NT2/D1 (cell line): ENCODE data around the gene DNAH11.

Experiments
- SUZ12 ChIP-seq: IDR thresholded peaks from 2 replicates; pipeline ENCODE4 v1.6.1; 2011; ENCODE audit not compliant: insufficient read length, insufficient read depth; ENCODE audit errors: extremely low read depth
- ZNF274 ChIP-seq: IDR thresholded peaks from 2 replicates; pipeline ENCODE4 v1.6.1; 2011; ENCODE audit warnings: mild to moderate bottlenecking, low read depth, low read length

- TF ChIP-seq ZNF274: no peak
- TF ChIP-seq SUZ12: no peak
Measured at GRCh38 chr7:21891291-21891690, 348.5 kb downstream of the DNAH11 start.
